GM23338 (cell line): ENCODE measurements around the gene MYO1D. TPM values are rescaled to one million over a fixed set of nuclear protein-coding genes. Genes with fewer than 3 reads are reported as not detected.
A peak's percentile ranks its signal among the peaks of the same experiment; 100 is the strongest.

Experiments
- ATAC-seq: fragments of 200-7000 bp; cut with Tn5 transposase; 3 replicates; pipeline ENCODE4 v1.9.1; 2020
- DNase-seq: peaks from one replicate; pipeline ENCODE4 v3.0.0-alpha.2; 2015; ENCODE audit warnings: low spot score
- H2AFZ ChIP-seq: fragments of 200-600 bp; sonication (generic); 2 replicates; pipeline ENCODE4 v1.8.0; 2016; ENCODE audit warnings: antibody characterized with exemption, mild to moderate bottlenecking, moderate library complexity
- H3F3A ChIP-seq: fragments of 200-600 bp; sonication (generic); replicated peaks from 2 replicates; pipeline ENCODE4 v1.8.0; 2017; ENCODE audit warnings: antibody characterized with exemption, mixed run types, low read depth
- H3K27ac ChIP-seq: fragments of 200-600 bp; sonication (generic); 2 replicates; pipeline ENCODE4 v1.6.1; 2016; ENCODE audit warnings: low read depth
- H3K27me3 ChIP-seq: fragments of 200-600 bp; sonication (generic); 2 replicates; pipeline ENCODE4 v1.8.0; 2016; ENCODE audit warnings: mild to moderate bottlenecking, mixed run types, moderate library complexity; ENCODE audit not compliant: insufficient read depth
- H3K36me3 ChIP-seq: fragments of 200-600 bp; sonication (generic); 2 replicates; pipeline ENCODE4 v1.8.0; 2016; ENCODE audit warnings: mild to moderate bottlenecking; ENCODE audit not compliant: insufficient read depth
- H3K4me1 ChIP-seq: fragments of 200-600 bp; sonication (generic); 2 replicates; pipeline ENCODE4 v1.8.0; 2016; ENCODE audit warnings: mild to moderate bottlenecking, moderate library complexity; ENCODE audit not compliant: insufficient read depth
- H3K4me2 ChIP-seq: fragments of 200-600 bp; sonication (generic); 2 replicates; pipeline ENCODE4 v1.7.1; 2017; ENCODE audit warnings: mixed run types
- H3K4me3 ChIP-seq: fragments of 200-600 bp; sonication (generic); 2 replicates; pipeline ENCODE4 v1.6.1; 2016; ENCODE audit warnings: mixed run types
- H3K79me2 ChIP-seq: fragments of 200-600 bp; sonication (generic); replicated peaks from 2 replicates; pipeline ENCODE4 v1.8.0; 2017; ENCODE audit warnings: mild to moderate bottlenecking; ENCODE audit not compliant: insufficient read depth
- H3K9me2 ChIP-seq: fragments of 200-600 bp; sonication (generic); 2 replicates; pipeline ENCODE4 v1.8.0; 2017; ENCODE audit not compliant: insufficient read depth
- H4K20me1 ChIP-seq: fragments of 200-600 bp; sonication (generic); replicated peaks from 2 replicates; pipeline ENCODE4 v1.8.0; 2017; ENCODE audit warnings: mild to moderate bottlenecking; ENCODE audit not compliant: insufficient read depth
- H3K27ac Mint-ChIP-seq: 2 replicates; pipeline ENCODE4 v1.8.0; 2020; ENCODE audit warnings: inconsistent platforms, mild to moderate bottlenecking, moderate library complexity, mixed read lengths
- H3K27me3 Mint-ChIP-seq: 3 replicates; pipeline ENCODE4 v1.8.0; 2022; ENCODE audit warnings: low read depth, mild to moderate bottlenecking, moderate library complexity, mixed read lengths, inconsistent platforms; ENCODE audit not compliant: insufficient read depth, poor library complexity
- H3K36me3 Mint-ChIP-seq: 3 replicates; pipeline ENCODE4 v1.8.0; 2021; ENCODE audit warnings: low read depth, mild to moderate bottlenecking, inconsistent platforms, moderate library complexity, mixed read lengths
- H3K4me1 Mint-ChIP-seq: 3 replicates; pipeline ENCODE4 v1.8.0; 2020; ENCODE audit warnings: mild to moderate bottlenecking, inconsistent platforms, mixed read lengths
- H3K4me3 Mint-ChIP-seq: 3 replicates; pipeline ENCODE4 v1.8.0; 2021; ENCODE audit warnings: moderate library complexity, mild to moderate bottlenecking, inconsistent platforms, mixed read lengths
- H3K9me3 Mint-ChIP-seq: 3 replicates; pipeline ENCODE4 v1.8.0; 2020; ENCODE audit warnings: moderate library complexity, mild to moderate bottlenecking, inconsistent platforms, mixed read lengths
- CREB1 ChIP-seq: fragments of 250-450 bp; sonication (Bioruptor Pico); IDR thresholded peaks from 2 replicates; pipeline ENCODE4 v1.5.0; 2020; ENCODE audit warnings: low read depth, mild to moderate bottlenecking, moderate library complexity
- EZH2phosphoT487 ChIP-seq: fragments of 200-600 bp; sonication (generic); IDR thresholded peaks from one replicate; pipeline ENCODE4 v1.8.1; 2018; ENCODE audit warnings: antibody characterized with exemption; ENCODE audit not compliant: unreplicated experiment
- JUNB ChIP-seq: IDR thresholded peaks from one replicate; pipeline ENCODE4 v1.6.1; 2016; ENCODE audit warnings: antibody characterized with exemption; ENCODE audit not compliant: unreplicated experiment
- POLR2AphosphoS5 ChIP-seq: IDR thresholded peaks from 2 replicates; pipeline ENCODE4 v1.6.1; 2016; ENCODE audit warnings: antibody characterized with exemption, low read depth
- REST ChIP-seq: IDR thresholded peaks from one replicate; pipeline ENCODE4 v1.6.1; 2018; ENCODE audit warnings: antibody characterized with exemption; ENCODE audit not compliant: unreplicated experiment
- STAT1 ChIP-seq: IDR thresholded peaks from one replicate; pipeline ENCODE4 v1.6.1; 2016; ENCODE audit warnings: antibody characterized with exemption; ENCODE audit not compliant: unreplicated experiment
- ZNF114 ChIP-seq: fragments of 250-450 bp; sonication (Bioruptor Pico); IDR thresholded peaks from 2 replicates; pipeline ENCODE4 v1.5.0; 2020; ENCODE audit warnings: mild to moderate bottlenecking, moderate library complexity
- ZNF331 ChIP-seq: fragments of 250-450 bp; sonication (Bioruptor Pico); IDR thresholded peaks from 2 replicates; pipeline ENCODE4 v1.5.0; 2020; ENCODE audit warnings: low read depth, mild to moderate bottlenecking, moderate library complexity
- ZNF462 ChIP-seq: fragments of 250-450 bp; sonication (Bioruptor Pico); IDR thresholded peaks from 2 replicates; pipeline ENCODE4 v1.5.0; 2020; ENCODE audit warnings: mild to moderate bottlenecking, moderate library complexity
- polyA plus RNA-seq: library from polyadenylated mRNA; unstranded; fragments of >200 nt; fragmentation: Nextera tagmentation; extraction: Ambion mirVana; gene quantifications from 2 replicates; pipeline ENCODE4 v1.2.1, GENCODE V29; 2016
- total RNA-seq: library from RNA; depleted of rRNA; stranded (reverse); fragments of >200 nt; shearing (Covaris generic); gene quantifications from 2 replicates; pipeline ENCODE4 v1.2.3, GENCODE V29; 2014
- TF ChIP-seq, protein P1 (sequence below): IDR thresholded peaks from 2 replicates; pipeline ENCODE4 v1.6.1; 2016; ENCODE audit warnings: antibody characterized with exemption

The MYO1D gene
- total and polyA plus RNA-seq, 2 experiments from 2014 or later = 8.6 to 28.6 TPM

GRCh38 chr17:32490101-32490482 lies 386.8 kb downstream of the MYO1D start:
- no peak overlapping the region for H3K4me3 ChIP-seq
- no peak overlapping the region for H2AFZ ChIP-seq
- Mint-ChIP-seq H3K27me3 (peaks cover 21% of the 10 kb centered on the region), H3K9me3 (peaks cover 3% of the 10 kb centered on the region; the same call in 2 of the 3 replicates), H3K4me1 (peaks cover 56% of the 10 kb centered on the region), H3K27ac (no peak overlapping the region), H3K4me3 (peak overlapping the region; percentile 24; the same call in 1 of the 3 replicates), H3K36me3 (peaks cover 34% of the 10 kb centered on the region)
- ATAC-seq = no peak
- H3K36me3 ChIP-seq = no peaks in the 10 kb centered on the region; the same call in 1 of the 2 replicates
- no peaks in the 10 kb centered on the region for H3K9me2 ChIP-seq
- H3K27me3 ChIP-seq = no peaks in the 10 kb centered on the region
- DNase-seq = peak; percentile 40
- no peak overlapping the region for H3K4me2 ChIP-seq
- no peak overlapping the region for H3K27ac ChIP-seq
- H3K4me1 ChIP-seq = peaks cover 33% of the 10 kb centered on the region
- H3K79me2 ChIP-seq = peaks cover 27% of the 10 kb centered on the region
- TF ChIP-seq, protein P1, sequence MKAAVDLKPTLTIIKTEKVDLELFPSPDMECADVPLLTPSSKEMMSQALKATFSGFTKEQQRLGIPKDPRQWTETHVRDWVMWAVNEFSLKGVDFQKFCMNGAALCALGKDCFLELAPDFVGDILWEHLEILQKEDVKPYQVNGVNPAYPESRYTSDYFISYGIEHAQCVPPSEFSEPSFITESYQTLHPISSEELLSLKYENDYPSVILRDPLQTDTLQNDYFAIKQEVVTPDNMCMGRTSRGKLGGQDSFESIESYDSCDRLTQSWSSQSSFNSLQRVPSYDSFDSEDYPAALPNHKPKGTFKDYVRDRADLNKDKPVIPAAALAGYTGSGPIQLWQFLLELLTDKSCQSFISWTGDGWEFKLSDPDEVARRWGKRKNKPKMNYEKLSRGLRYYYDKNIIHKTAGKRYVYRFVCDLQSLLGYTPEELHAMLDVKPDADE = no peak
- no peak for TF ChIP-seq STAT1
- no peak for TF ChIP-seq CREB1 (CRISPR knock-in tag)
- no peak for TF ChIP-seq ZNF114 (CRISPR knock-in tag)
- TF ChIP-seq JUNB = no peak
- no peak for TF ChIP-seq ZNF331 (CRISPR knock-in tag)
- no peak for TF ChIP-seq EZH2phosphoT487
- TF ChIP-seq REST = no peak
- no peak for TF ChIP-seq POLR2AphosphoS5
- no peak for TF ChIP-seq ZNF462
- peaks cover 17% of the 10 kb centered on the region for H4K20me1 ChIP-seq
- H3F3A ChIP-seq = peaks cover 18% of the 10 kb centered on the region
